ENCODE data around the gene HYAL2.
"Not testable (repeated sequence)": the region's sequence is repeated elsewhere in the genome, so short reads cannot be mapped to it uniquely, and the experiment has no call there.

The HYAL2 gene

GRCh38 chr3:50290161-50290641 lies 32.3 kb downstream of the HYAL2 start:
- Mint-ChIP-seq H3K9me3 (no peaks in the 10 kb centered on the region), H3K27ac (no peak overlapping the region), H3K36me3 (ENCODE audit: low read depth) (peaks cover 6% of the 10 kb centered on the region), H3K4me3 (peak overlapping the region; percentile 43), H3K27me3 (ENCODE audit: low read depth) (no peaks in the 10 kb centered on the region), H3K4me1 (ENCODE audit: low read depth) (peaks cover 13% of the 10 kb centered on the region)
- no peak for DNase-seq (ENCODE audit: low spot score)

- H3K9me3 Mint-ChIP-seq, result no peaks in the 10 kb centered on the region
- DNase-seq (ENCODE audit: low spot score), result no peak
- peaks cover 6% of the 10 kb centered on the region for H3K36me3 Mint-ChIP-seq (ENCODE audit: low read depth)
- no peaks in the 10 kb centered on the region for H3K27me3 Mint-ChIP-seq (ENCODE audit: low read depth)
- no peak overlapping the region for H3K27ac Mint-ChIP-seq
- no peak overlapping the region for H3K4me3 Mint-ChIP-seq
- peaks cover 13% of the 10 kb centered on the region for H3K4me1 Mint-ChIP-seq (ENCODE audit: low read depth)
Measured at GRCh38 chr3:50289130-50289529, 33.4 kb downstream of the HYAL2 start.

GRCh38 chr3:50288387-50289007 lies 34.0 kb downstream of the HYAL2 start:
- H3K4me3 Mint-ChIP-seq, result no peak overlapping the region

GRCh38 chr3:50287262-50287661 lies 35.3 kb downstream of the HYAL2 start:
- peaks cover 6% of the 10 kb centered on the region for H3K36me3 Mint-ChIP-seq (ENCODE audit: low read depth)
- no peak for DNase-seq (ENCODE audit: low spot score)
- H3K27me3 Mint-ChIP-seq (ENCODE audit: low read depth), result no peaks in the 10 kb centered on the region
- H3K4me3 Mint-ChIP-seq, result no peak overlapping the region
- H3K27ac Mint-ChIP-seq, result no peak overlapping the region
- H3K9me3 Mint-ChIP-seq, result no peaks in the 10 kb centered on the region
- H3K4me1 Mint-ChIP-seq (ENCODE audit: low read depth), result peaks cover 6% of the 10 kb centered on the region

More at GRCh38 chr3:50288387-50289007, 34.0 kb downstream of the HYAL2 start:
- no peak for DNase-seq (ENCODE audit: low spot score)
- Mint-ChIP-seq H3K4me1 (ENCODE audit: low read depth) (peaks cover 13% of the 10 kb centered on the region), H3K27ac (no peak overlapping the region), H3K36me3 (ENCODE audit: low read depth) (peaks cover 6% of the 10 kb centered on the region), H3K27me3 (ENCODE audit: low read depth) (no peaks in the 10 kb centered on the region), H3K9me3 (no peaks in the 10 kb centered on the region)

GRCh38 chr3:50286322-50287227 lies 36.0 kb downstream of the HYAL2 start:
- Mint-ChIP-seq H3K4me3 (no peak overlapping the region), H3K36me3 (ENCODE audit: low read depth) (peaks cover 6% of the 10 kb centered on the region), H3K27me3 (ENCODE audit: low read depth) (no peaks in the 10 kb centered on the region), H3K9me3 (no peaks in the 10 kb centered on the region), H3K4me1 (ENCODE audit: low read depth) (peaks cover 6% of the 10 kb centered on the region), H3K27ac (no peak overlapping the region)
- DNase-seq (ENCODE audit: low spot score), result no peak

GRCh38 chr3:50284121-50284520 lies 38.4 kb downstream of the HYAL2 start:
- not testable (repeated sequence) for H3K4me1 Mint-ChIP-seq (ENCODE audit: low read depth); H3K27ac Mint-ChIP-seq; DNase-seq (ENCODE audit: low spot score); H3K36me3 Mint-ChIP-seq (ENCODE audit: low read depth); H3K9me3 Mint-ChIP-seq; H3K4me3 Mint-ChIP-seq; H3K27me3 Mint-ChIP-seq (ENCODE audit: low read depth)

- Mint-ChIP-seq H3K4me1 (ENCODE audit: low read depth) (peaks cover 6% of the 10 kb centered on the region), H3K27ac (no peak overlapping the region), H3K27me3 (ENCODE audit: low read depth) (peaks cover 34% of the 10 kb centered on the region), H3K4me3 (no peak overlapping the region), H3K36me3 (ENCODE audit: low read depth) (no peaks in the 10 kb centered on the region), H3K9me3 (no peaks in the 10 kb centered on the region)
- DNase-seq (ENCODE audit: low spot score), result no peak
Measured at GRCh38 chr3:50279255-50280016, 43.1 kb downstream of the HYAL2 start.

- H3K27ac Mint-ChIP-seq, result no peak within 1 kb of the TSS
- no peak for DNase-seq (ENCODE audit: low spot score)
- H3K4me1 Mint-ChIP-seq (ENCODE audit: low read depth), result peaks cover 12% of the 10 kb centered on the region
- H3K4me3 Mint-ChIP-seq, result no peak within 1 kb of the TSS
- no peaks in the 10 kb centered on the region for H3K9me3 Mint-ChIP-seq
- peaks cover 39% of the 10 kb centered on the region for H3K27me3 Mint-ChIP-seq (ENCODE audit: low read depth)
- H3K36me3 Mint-ChIP-seq (ENCODE audit: low read depth), result no peaks in the 10 kb centered on the region
Measured at GRCh38 chr3:50278880-50279224, 43.7 kb downstream of the HYAL2 start, which contains the start of gene LSMEM2. TSS of gene LSMEM2 (plus strand) at chr3:50279087. CDS start at chr3:50279114, 27 bp downstream.

GRCh38 chr3:50278123-50278879 lies 44.2 kb downstream of the HYAL2 start:
- H3K9me3 Mint-ChIP-seq, result no peaks in the 10 kb centered on the region
- H3K36me3 Mint-ChIP-seq (ENCODE audit: low read depth), result no peaks in the 10 kb centered on the region
- no peak overlapping the region for H3K27ac Mint-ChIP-seq
- peaks cover 12% of the 10 kb centered on the region for H3K4me1 Mint-ChIP-seq (ENCODE audit: low read depth)
- H3K27me3 Mint-ChIP-seq (ENCODE audit: low read depth), result peaks cover 41% of the 10 kb centered on the region
- no peak for DNase-seq (ENCODE audit: low spot score)
- no peak overlapping the region for H3K4me3 Mint-ChIP-seq

GRCh38 chr3:50276762-50277101 lies 45.8 kb downstream of the HYAL2 start:
- H3K27ac Mint-ChIP-seq, result no peak overlapping the region
- peaks cover 46% of the 10 kb centered on the region for H3K27me3 Mint-ChIP-seq (ENCODE audit: low read depth)
- no peak overlapping the region for H3K4me3 Mint-ChIP-seq
- H3K36me3 Mint-ChIP-seq (ENCODE audit: low read depth), result no peaks in the 10 kb centered on the region
- H3K9me3 Mint-ChIP-seq, result no peaks in the 10 kb centered on the region
- no peak for DNase-seq (ENCODE audit: low spot score)
- H3K4me1 Mint-ChIP-seq (ENCODE audit: low read depth), result peaks cover 16% of the 10 kb centered on the region

- H3K36me3 Mint-ChIP-seq (ENCODE audit: low read depth), result no peaks in the 10 kb centered on the region
- DNase-seq (ENCODE audit: low spot score), result no peak
- peaks cover 46% of the 10 kb centered on the region for H3K27me3 Mint-ChIP-seq (ENCODE audit: low read depth)
- H3K27ac Mint-ChIP-seq, result no peak overlapping the region
- H3K4me3 Mint-ChIP-seq, result peak overlapping the region; percentile 40
- H3K4me1 Mint-ChIP-seq (ENCODE audit: low read depth), result peaks cover 16% of the 10 kb centered on the region
- H3K9me3 Mint-ChIP-seq, result no peaks in the 10 kb centered on the region
Measured at GRCh38 chr3:50275996-50276761, 46.4 kb downstream of the HYAL2 start.

- Mint-ChIP-seq H3K9me3 (no peaks in the 10 kb centered on the region), H3K4me3 (peak overlapping the region; percentile 40), H3K27ac (no peak overlapping the region), H3K27me3 (ENCODE audit: low read depth) (peaks cover 46% of the 10 kb centered on the region), H3K4me1 (ENCODE audit: low read depth) (peaks cover 16% of the 10 kb centered on the region), H3K36me3 (ENCODE audit: low read depth) (no peaks in the 10 kb centered on the region)
- no peak for DNase-seq (ENCODE audit: low spot score)
Measured at GRCh38 chr3:50275141-50275995, 47.2 kb downstream of the HYAL2 start.
